Activated T-helper 9 cell treated with anti-CD3 and anti-CD28 coated beads, Interleukin-2, amount 50 U/mL, for 16 hours (primary cell): ENCODE results near the gene GALNT12.

ENCODE experiments used
- DNase-seq: peaks from one replicate; pipeline ENCODE4 v3.0.0-alpha.2; 2020; ENCODE audit warnings: low read depth

The GALNT12 gene

GRCh38 chr9:98860871-98861293, 53.4 kb downstream of the GALNT12 start:
- no peak for DNase-seq

- no peak for DNase-seq
Measured at GRCh38 chr9:98861781-98862504, 54.5 kb downstream of the GALNT12 start.

- no peak for DNase-seq
Measured at GRCh38 chr9:98862936-98863335, 55.5 kb downstream of the GALNT12 start.

- DNase-seq: no peak
Measured at GRCh38 chr9:98864281-98865174, 57.1 kb downstream of the GALNT12 start.

GRCh38 chr9:98865284-98865875, 57.9 kb downstream of the GALNT12 start:
- DNase-seq: no peak

- no peak for DNase-seq
Measured at GRCh38 chr9:98866435-98867102, 59.1 kb downstream of the GALNT12 start.

- no peak for DNase-seq
Measured at GRCh38 chr9:98867103-98867428, 59.6 kb downstream of the GALNT12 start.

- no peak for DNase-seq
Measured at GRCh38 chr9:98867429-98868168, 60.1 kb downstream of the GALNT12 start.

- DNase-seq: no peak
Measured at GRCh38 chr9:98869078-98869745, 61.7 kb downstream of the GALNT12 start.

- no peak for DNase-seq
Measured at GRCh38 chr9:98869866-98870265, 62.4 kb downstream of the GALNT12 start.

- DNase-seq: no peak
Measured at GRCh38 chr9:98870782-98871557, 63.5 kb downstream of the GALNT12 start.

- DNase-seq: no peak
Measured at GRCh38 chr9:98871558-98872065, 64.1 kb downstream of the GALNT12 start.

GRCh38 chr9:98873526-98873925, 66.1 kb downstream of the GALNT12 start:
- no peak for DNase-seq

GRCh38 chr9:98873951-98874371, 66.5 kb downstream of the GALNT12 start:
- no peak for DNase-seq

- DNase-seq: no peak
Measured at GRCh38 chr9:98874721-98875255, 67.3 kb downstream of the GALNT12 start.

GRCh38 chr9:98875536-98875935, 68.1 kb downstream of the GALNT12 start:
- no peak for DNase-seq

GRCh38 chr9:98877311-98877710, 69.8 kb downstream of the GALNT12 start:
- DNase-seq: no peak

- no peak for DNase-seq
Measured at GRCh38 chr9:98879094-98879962, 71.9 kb downstream of the GALNT12 start.

GRCh38 chr9:98879963-98880310, 72.5 kb downstream of the GALNT12 start:
- DNase-seq: no peak
